GM21381 (cell line): ENCODE data around the gene TPMT.

Source experiments
- ATAC-seq: cut with Tn5 transposase; IDR thresholded peaks from one replicate; pipeline ENCODE4 v1.9.1; 2021; ENCODE audit warnings: mild to moderate bottlenecking, moderate library complexity; ENCODE audit not compliant: unreplicated experiment

The TPMT gene

GRCh38 chr6:18118330-18118729 is 36.5 kb downstream of the TPMT start:
- ATAC-seq = no peak

DNA sequence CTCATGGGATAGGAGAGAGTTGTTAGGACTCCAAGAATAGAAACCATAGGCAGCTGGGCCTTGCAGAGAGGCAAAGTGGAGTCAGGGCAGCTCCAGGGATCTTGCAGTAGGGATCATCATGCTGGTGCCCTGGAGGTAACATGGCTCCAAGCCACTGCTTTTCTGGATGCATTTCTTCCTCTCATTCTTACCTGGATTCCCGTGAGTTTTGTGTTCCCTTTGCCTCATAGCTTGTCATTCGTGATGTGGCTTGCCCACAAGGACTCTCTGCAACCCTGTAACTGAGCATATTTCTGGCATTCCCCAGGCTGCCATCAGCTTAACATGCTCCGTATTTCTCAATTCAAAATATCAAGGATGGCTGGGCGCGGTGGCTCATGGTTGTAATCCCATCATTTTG is 37.7 kb downstream of the TPMT start:
- ATAC-seq = no peak

DNA sequence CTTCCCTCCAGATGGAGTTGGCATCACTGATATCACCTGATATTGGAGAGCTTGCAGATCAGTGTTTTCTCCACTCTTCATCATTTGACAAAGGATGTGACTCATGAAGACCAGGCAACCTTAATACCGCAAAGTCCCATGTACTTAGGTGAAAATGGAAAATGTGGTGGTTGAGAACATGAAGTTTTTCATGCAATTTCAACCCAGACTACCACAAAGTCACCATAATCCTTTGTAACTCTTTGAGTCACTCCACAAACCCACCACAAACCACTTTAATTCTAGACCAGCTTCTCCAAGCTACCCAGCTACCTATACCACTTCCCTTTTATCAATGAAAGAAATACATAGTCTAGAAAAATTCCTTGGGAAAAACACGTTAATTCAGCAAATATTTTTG is 39.5 kb downstream of the TPMT start:
- no peak for ATAC-seq

- no peak for ATAC-seq
Observed at GRCh38 chr6:18110162-18110561, 44.7 kb downstream of the TPMT start.

DNA sequence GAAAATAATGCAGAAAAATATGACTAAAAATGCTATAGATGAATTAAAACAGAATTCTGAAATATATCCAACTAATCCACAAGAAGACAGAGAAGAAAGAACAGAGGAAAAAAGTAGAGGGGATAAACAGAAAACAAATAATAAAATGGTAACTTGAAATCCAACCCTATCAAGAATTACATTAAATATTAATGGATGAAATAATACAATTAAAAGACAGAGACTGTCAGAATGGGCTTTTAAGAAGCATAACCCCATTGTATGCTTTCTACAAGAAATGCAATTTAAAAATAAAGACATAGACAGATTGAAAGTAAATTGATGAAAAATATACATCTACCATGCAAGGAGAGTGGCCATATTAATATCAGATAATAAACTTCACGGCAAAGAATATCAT is 47.8 kb downstream of the TPMT start:
- ATAC-seq = no peak

GRCh38 chr6:18102783-18103509 is 51.9 kb downstream of the TPMT start:
- ATAC-seq = no peak

GRCh38 chr6:18101873-18102272 is 53.0 kb downstream of the TPMT start:
- no peak for ATAC-seq

- no peak for ATAC-seq
Observed at GRCh38 chr6:18101271-18101670, 53.6 kb downstream of the TPMT start.

DNA sequence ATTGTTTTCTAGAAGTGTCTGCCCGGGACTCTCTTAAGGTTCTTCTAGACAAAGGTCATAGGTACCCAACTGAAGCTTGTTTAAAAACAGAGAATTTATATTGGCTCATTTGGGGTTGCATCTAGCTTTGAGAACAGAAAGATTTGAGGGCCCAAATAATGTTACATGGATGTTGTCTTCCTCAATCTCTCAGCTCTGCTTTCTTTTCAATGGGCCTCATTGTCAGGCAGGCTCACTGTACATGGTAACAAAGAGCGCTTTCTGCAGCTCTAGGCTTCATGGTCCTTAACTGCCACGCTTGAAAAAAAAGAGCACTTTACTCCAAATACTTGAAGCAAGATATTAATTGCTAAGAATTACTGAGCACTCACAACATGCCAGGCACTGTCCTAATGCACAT is 54.6 kb downstream of the TPMT start:
- ATAC-seq = no peak

- ATAC-seq = no peak
Observed at GRCh38 chr6:18099511-18099910, 55.4 kb downstream of the TPMT start.

- no peak for ATAC-seq
Observed at GRCh38 chr6:18096423-18096822, 58.5 kb downstream of the TPMT start.

GRCh38 chr6:18091382-18091781 is 63.5 kb downstream of the TPMT start:
- ATAC-seq = no peak

- ATAC-seq = no peak
Observed at GRCh38 chr6:18090349-18090786, 64.5 kb downstream of the TPMT start.

- ATAC-seq = no peak
Observed at GRCh38 chr6:18088419-18089296, 66.2 kb downstream of the TPMT start.

DNA sequence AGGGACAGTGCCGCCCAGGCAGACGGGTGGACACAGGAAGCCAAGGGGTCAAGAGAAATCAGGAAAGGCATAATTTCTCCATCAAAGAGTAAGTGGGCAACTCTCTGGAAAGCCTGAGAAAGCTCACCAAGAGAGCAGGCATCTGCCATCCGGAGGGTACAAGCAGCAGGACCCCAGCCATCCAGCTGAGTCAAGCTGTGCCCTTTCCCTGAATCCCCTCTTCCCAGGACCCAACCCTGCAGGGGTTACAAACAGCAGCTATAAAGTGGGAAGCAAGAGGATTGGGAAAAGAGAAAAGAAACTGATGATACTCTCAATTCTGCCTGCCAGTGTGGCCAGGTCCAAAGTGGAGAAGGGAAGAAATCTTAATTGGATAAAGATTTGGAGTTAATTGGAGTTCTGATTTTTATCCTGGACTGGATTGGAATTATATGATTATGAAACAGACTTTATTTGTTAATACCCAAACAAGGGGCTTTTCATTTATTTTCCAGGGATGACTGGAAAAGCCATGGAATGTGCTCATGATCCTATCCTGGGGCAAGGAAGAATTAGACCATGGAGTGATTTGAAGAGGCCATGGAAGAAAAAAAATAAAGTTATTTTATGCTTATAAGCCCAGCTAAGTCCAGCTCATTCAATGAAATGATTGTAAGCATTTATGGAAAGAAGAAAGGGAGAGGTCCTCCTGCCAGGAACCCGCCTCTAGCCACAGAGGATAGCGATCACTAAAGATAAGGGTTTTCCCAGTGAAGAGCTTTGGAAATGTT is 67.3 kb downstream of the TPMT start:
- no peak for ATAC-seq

- no peak for ATAC-seq
Observed at GRCh38 chr6:18081025-18081668, 73.7 kb downstream of the TPMT start.

- no peak for ATAC-seq
Observed at GRCh38 chr6:18080544-18080943, 74.3 kb downstream of the TPMT start.

DNA sequence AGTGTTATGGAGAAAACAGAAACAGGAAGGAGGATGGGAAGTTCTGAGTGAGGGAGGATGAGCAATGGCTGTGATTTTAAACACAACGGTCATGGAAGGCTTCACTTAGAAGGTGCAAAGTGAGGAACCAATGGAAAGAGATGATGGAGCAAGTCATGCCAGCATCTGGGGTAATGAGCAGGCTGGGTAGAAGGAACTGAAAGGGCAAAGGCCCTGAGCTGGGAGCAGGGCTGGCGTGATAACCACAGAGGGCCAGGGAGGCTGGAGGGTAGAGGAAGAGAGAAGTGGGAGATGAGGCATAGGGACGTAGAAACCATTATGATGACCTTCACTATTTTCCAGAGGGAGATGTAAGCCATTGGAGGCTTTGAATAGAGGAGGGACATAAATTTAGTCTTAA is 76.0 kb downstream of the TPMT start:
- ATAC-seq = no peak
